ENCODE data around the gene KLF17.
A peak's percentile ranks its signal among the peaks of the same experiment; 100 is the strongest.

Gene KLF17

GRCh38 chr1:44118682-44119081 is at the start of gene KLF17:
Gene KLF17 (plus strand): TSS chr1:44118821. CDS start chr1:44118908, 87 bp downstream.
- DNase-seq (ENCODE audit: low read depth in 2 of 2) = no peak

- no peak for DNase-seq (ENCODE audit: low read depth in 2 of 2)
Observed at GRCh38 chr1:44071461-44071860, 47.2 kb upstream of the KLF17 start.

GRCh38 chr1:44072204-44072603 is 46.4 kb upstream of the KLF17 start:
- peak; percentile 75 for DNase-seq (ENCODE audit: low read depth in 2 of 2)

GRCh38 chr1:44072821-44073220 is 45.8 kb upstream of the KLF17 start:
- no peak for DNase-seq (ENCODE audit: low read depth in 2 of 2)

- DNase-seq (ENCODE audit: low read depth in 2 of 2) = no peak
Observed at GRCh38 chr1:44073528-44073927, 45.1 kb upstream of the KLF17 start.

- no peak for DNase-seq (ENCODE audit: low read depth in 2 of 2)
Observed at GRCh38 chr1:44074415-44074814, 44.2 kb upstream of the KLF17 start.

GRCh38 chr1:44076066-44076465 is 42.6 kb upstream of the KLF17 start:
- DNase-seq (ENCODE audit: low read depth in 2 of 2) = no peak

- DNase-seq (ENCODE audit: low read depth in 2 of 2) = no peak
Observed at GRCh38 chr1:44077421-44077820, 41.2 kb upstream of the KLF17 start.

- DNase-seq (ENCODE audit: low read depth in 2 of 2) = no peak
Observed at GRCh38 chr1:44078104-44078503, 40.5 kb upstream of the KLF17 start.

GRCh38 chr1:44079566-44079965 is 39.1 kb upstream of the KLF17 start:
- no peak for DNase-seq (ENCODE audit: low read depth in 2 of 2)

- DNase-seq (ENCODE audit: low read depth in 2 of 2) = peak; percentile 47 to 51
Observed at GRCh38 chr1:44084998-44085675, 33.5 kb upstream of the KLF17 start.

GRCh38 chr1:44086692-44087474 is 31.7 kb upstream of the KLF17 start:
- no peak for DNase-seq (ENCODE audit: low read depth in 2 of 2)

- DNase-seq (ENCODE audit: low read depth in 2 of 2) = no peak
Observed at GRCh38 chr1:44089371-44090048, 29.1 kb upstream of the KLF17 start.

- DNase-seq (ENCODE audit: low read depth in 2 of 2) = no peak
Observed at GRCh38 chr1:44090429-44091252, 28.0 kb upstream of the KLF17 start.

- DNase-seq (ENCODE audit: low read depth in 2 of 2) = no peak
Observed at GRCh38 chr1:44094047-44094446, 24.6 kb upstream of the KLF17 start.

- no peak for DNase-seq (ENCODE audit: low read depth in 2 of 2)
Observed at GRCh38 chr1:44100183-44100868, 18.3 kb upstream of the KLF17 start.

GRCh38 chr1:44101328-44101727 is 17.3 kb upstream of the KLF17 start:
- no peak for DNase-seq (ENCODE audit: low read depth in 2 of 2)

- DNase-seq (ENCODE audit: low read depth in 2 of 2) = no peak
Observed at GRCh38 chr1:44103270-44104131, 15.1 kb upstream of the KLF17 start.

- DNase-seq (ENCODE audit: low read depth in 2 of 2) = no peak
Observed at GRCh38 chr1:44105810-44106209, 12.8 kb upstream of the KLF17 start.

GRCh38 chr1:44108241-44108640 is 10.4 kb upstream of the KLF17 start:
- peak in 1 of 2 experiments; percentile 8 for DNase-seq (ENCODE audit: low read depth in 2 of 2)
